Naive thymus-derived CD4-positive, alpha-beta T cell (primary cell): ENCODE results near the gene TUT7. TPM values are rescaled to one million over a fixed set of nuclear protein-coding genes. Genes with fewer than 3 reads are reported as not detected.
A peak's percentile ranks its signal among the peaks of the same experiment; 100 is the strongest.
"Not testable (repeated sequence)": the region's sequence is repeated elsewhere in the genome, so short reads cannot be mapped to it uniquely, and the experiment has no call there.

Source experiments
- ATAC-seq: fragments of 150-1000 bp; cut with Tn5 transposase; 2 replicates; pipeline ENCODE4 v1.10.0; 2021; ENCODE audit warnings: mild to moderate bottlenecking, moderate library complexity
- CTCF ChIA-PET: fragments of 350-600 bp; sonication (Branson Sonifier 250); formaldehyde crosslinking; loops from one replicate; lab custom pipeline; 2021; ENCODE audit warnings: antibody characterized with exemption; lab: Charles Lee
- POLR2A ChIA-PET: fragments of 350-600 bp; sonication (Branson Sonifier 250); formaldehyde crosslinking; loops from one replicate; lab custom pipeline; 2021; ENCODE audit warnings: antibody characterized with exemption, inconsistent platforms; lab: Charles Lee
- DNase-seq, 9 donors: peaks; one replicate each; pipeline versions ENCODE4 v3.0.0 to v3.0.0-alpha.2; 2020 to 2022; ENCODE audit warnings: mixed read lengths in 1 of 9
- H3K27ac ChIP-seq: one replicate; pipeline ENCODE4 v1.7.0; 2013; ENCODE audit warnings: mild to moderate bottlenecking, low read depth, low read length, moderate library complexity
- H3K27me3 ChIP-seq, 2 donors: one replicate each; pipeline ENCODE4 v1.7.0; 2013; ENCODE audit warnings: low read length in 2 of 2, mild to moderate bottlenecking in 2 of 2, moderate library complexity in 2 of 2; ENCODE audit not compliant: control insufficient read depth in 2 of 2, insufficient read depth in 2 of 2
- H3K36me3 ChIP-seq, 3 experiments: 1 replicate in 2 of 3; 2 replicates in 1 of 3; pipeline ENCODE4 v1.7.0; 2013; ENCODE audit warnings: low read length in 3 of 3, mild to moderate bottlenecking in 3 of 3, moderate library complexity in 1 of 3; ENCODE audit not compliant: insufficient read depth in 3 of 3, control insufficient read depth in 2 of 3
- H3K4me1 ChIP-seq, 2 donors: one replicate each; pipeline ENCODE4 v1.7.0; 2013; ENCODE audit warnings: low read length in 2 of 2, mild to moderate bottlenecking in 2 of 2, moderate library complexity in 1 of 2; ENCODE audit not compliant: control insufficient read depth in 2 of 2, insufficient read depth in 2 of 2
- H3K4me3 ChIP-seq: 2 replicates; pipeline ENCODE4 v1.7.0; 2013; ENCODE audit warnings: mild to moderate bottlenecking, low read length
- H3K9me3 ChIP-seq, 3 experiments: 1 replicate in 2 of 3; 2 replicates in 1 of 3; pipeline ENCODE4 v1.7.0; 2013; ENCODE audit warnings: low read length in 3 of 3; ENCODE audit not compliant: control insufficient read depth in 2 of 3
- H3K27ac Mint-ChIP-seq, 9 donors: one replicate each; pipeline ENCODE4 v1.8.0; 2020 to 2022; ENCODE audit warnings: mixed read lengths in 9 of 9, mild to moderate bottlenecking in 8 of 9, moderate library complexity in 5 of 9, inconsistent platforms in 2 of 9
- H3K27me3 Mint-ChIP-seq, 5 donors: one replicate each; pipeline ENCODE4 v1.8.0; 2021 to 2022; ENCODE audit warnings: mixed read lengths in 5 of 5, mild to moderate bottlenecking in 1 of 5
- H3K36me3 Mint-ChIP-seq, 5 donors: one replicate each; pipeline ENCODE4 v1.8.0; 2020 to 2022; ENCODE audit warnings: mixed read lengths in 5 of 5, mild to moderate bottlenecking in 3 of 5, inconsistent platforms in 1 of 5
- H3K4me1 Mint-ChIP-seq, 7 donors: one replicate each; pipeline ENCODE4 v1.8.0; 2020 to 2022; ENCODE audit warnings: mixed read lengths in 7 of 7, mild to moderate bottlenecking in 3 of 7, inconsistent platforms in 1 of 7
- H3K4me3 Mint-ChIP-seq, 10 donors: one replicate each; pipeline ENCODE4 v1.8.0; 2020 to 2022; ENCODE audit warnings: mild to moderate bottlenecking in 10 of 10, mixed read lengths in 10 of 10, moderate library complexity in 6 of 10, inconsistent platforms in 2 of 10
- H3K9me3 Mint-ChIP-seq, 11 donors: one replicate each; pipeline ENCODE4 v1.8.0; 2020 to 2022; ENCODE audit warnings: mixed read lengths in 11 of 11, mild to moderate bottlenecking in 4 of 11, inconsistent platforms in 1 of 11, moderate library complexity in 1 of 11
- intact Hi-C, 2 donors: fragments of 100-400 bp; cut with micrococcal nuclease; formaldehyde crosslinking; loops; one replicate each; pipeline ENCODE4 v1.15.1; 2023
- polyA plus RNA-seq, 2 donors: library from polyadenylated mRNA; unstranded; fragments of 300-500 nt; fragmentation: Illumina TruSeq; gene quantifications; one replicate each; pipeline ENCODE4 v1.2.3, GENCODE V29; 2021
- total RNA-seq, 6 experiments: library from RNA in 5 of 6; stranded (reverse) in 5 of 6; gene quantifications; 1 replicate in 5 of 6; 2 replicates in 1 of 6; pipeline ENCODE4 v1.2.3 and lab custom pipeline; 2021 to 2026

TUT7 gene, protein sequence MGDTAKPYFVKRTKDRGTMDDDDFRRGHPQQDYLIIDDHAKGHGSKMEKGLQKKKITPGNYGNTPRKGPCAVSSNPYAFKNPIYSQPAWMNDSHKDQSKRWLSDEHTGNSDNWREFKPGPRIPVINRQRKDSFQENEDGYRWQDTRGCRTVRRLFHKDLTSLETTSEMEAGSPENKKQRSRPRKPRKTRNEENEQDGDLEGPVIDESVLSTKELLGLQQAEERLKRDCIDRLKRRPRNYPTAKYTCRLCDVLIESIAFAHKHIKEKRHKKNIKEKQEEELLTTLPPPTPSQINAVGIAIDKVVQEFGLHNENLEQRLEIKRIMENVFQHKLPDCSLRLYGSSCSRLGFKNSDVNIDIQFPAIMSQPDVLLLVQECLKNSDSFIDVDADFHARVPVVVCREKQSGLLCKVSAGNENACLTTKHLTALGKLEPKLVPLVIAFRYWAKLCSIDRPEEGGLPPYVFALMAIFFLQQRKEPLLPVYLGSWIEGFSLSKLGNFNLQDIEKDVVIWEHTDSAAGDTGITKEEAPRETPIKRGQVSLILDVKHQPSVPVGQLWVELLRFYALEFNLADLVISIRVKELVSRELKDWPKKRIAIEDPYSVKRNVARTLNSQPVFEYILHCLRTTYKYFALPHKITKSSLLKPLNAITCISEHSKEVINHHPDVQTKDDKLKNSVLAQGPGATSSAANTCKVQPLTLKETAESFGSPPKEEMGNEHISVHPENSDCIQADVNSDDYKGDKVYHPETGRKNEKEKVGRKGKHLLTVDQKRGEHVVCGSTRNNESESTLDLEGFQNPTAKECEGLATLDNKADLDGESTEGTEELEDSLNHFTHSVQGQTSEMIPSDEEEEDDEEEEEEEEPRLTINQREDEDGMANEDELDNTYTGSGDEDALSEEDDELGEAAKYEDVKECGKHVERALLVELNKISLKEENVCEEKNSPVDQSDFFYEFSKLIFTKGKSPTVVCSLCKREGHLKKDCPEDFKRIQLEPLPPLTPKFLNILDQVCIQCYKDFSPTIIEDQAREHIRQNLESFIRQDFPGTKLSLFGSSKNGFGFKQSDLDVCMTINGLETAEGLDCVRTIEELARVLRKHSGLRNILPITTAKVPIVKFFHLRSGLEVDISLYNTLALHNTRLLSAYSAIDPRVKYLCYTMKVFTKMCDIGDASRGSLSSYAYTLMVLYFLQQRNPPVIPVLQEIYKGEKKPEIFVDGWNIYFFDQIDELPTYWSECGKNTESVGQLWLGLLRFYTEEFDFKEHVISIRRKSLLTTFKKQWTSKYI (N-terminal part only)
- 10 to 100 TPM; 38.5 to 57.4 (median 49.0) TPM for total RNA-seq
- 10 to 100 TPM; 15.2 to 19.7 TPM for polyA plus RNA-seq
- total RNA-seq (lab: John Stamatoyannopoulos, UW), result 95.3 reads per million, percentile 84 among the genes with 10 or more reads in this experiment

DNA sequence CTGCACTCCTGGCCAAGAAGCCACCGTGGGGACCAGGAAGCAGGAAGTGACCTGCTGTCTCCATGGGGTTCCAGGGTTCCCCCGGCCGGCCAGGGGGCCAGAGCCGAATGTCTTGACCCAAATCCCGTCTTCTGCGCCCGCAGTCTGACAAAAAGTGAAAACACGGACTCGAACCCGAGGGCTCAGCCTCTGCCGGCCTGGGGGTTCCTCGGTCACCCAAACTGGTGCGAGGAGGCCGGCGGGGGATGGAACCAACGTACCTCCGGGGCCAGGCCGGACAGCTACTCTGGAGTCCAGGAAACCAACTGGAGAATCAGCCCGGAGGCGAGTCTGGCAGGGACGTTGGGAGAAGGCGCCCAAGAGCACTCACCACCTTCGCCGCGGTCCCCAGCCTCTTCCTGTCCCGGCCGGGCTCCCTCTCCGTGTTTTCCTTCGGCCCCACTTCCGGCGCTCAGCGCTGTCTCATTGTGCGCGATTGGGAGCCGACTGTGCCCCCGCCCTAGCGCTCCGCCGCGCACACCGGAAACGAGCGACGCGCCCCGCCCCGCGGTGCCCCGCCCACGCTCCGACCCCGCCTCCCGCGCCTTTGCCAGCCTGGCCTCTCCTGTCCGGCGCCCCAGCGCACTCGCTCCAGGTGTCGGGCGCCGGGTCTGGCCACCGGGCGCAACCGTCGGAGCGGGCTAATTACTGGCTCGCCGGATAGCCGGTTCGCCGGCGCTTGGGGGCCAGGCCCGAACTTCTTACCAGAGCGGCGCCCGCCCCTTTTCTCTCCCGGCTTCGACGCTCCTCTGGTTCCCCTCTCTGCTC lies at the start of gene TUT7:
Gene TUT7 (minus strand): TSS at position 400 of the 807 bp plus-strand sequence. CDS start 1,211 bp downstream, outside the sequence.
- peak within 1 kb of the TSS; percentile 95 for H3K4me3 ChIP-seq
- Mint-ChIP-seq H3K36me3 (peaks cover 0 to 14% (median 10%) of the 10 kb centered on the region in 5 donors), H3K27me3 (peaks cover 0 to 10% (median 0%) of the 10 kb centered on the region in 5 donors), H3K27ac (peak within 1 kb of the TSS; percentile 85 to 97 (median 94)), H3K4me1 (peaks cover 28 to 57% (median 50%) of the 10 kb centered on the region in 7 donors), H3K9me3 (no peaks in the 10 kb centered on the region), H3K4me3 (peak within 1 kb of the TSS; percentile 80 to 97 (median 95))
- H3K36me3 ChIP-seq, result peaks cover 0 to 5% (median 0%) of the 10 kb centered on the region in 3 experiments
- peak; percentile 90 to 99 (median 94) for DNase-seq
- ChIA-PET CTCF (no interaction called here), POLR2A (interaction anchor here (0.8 to 1.4 kb wide), 4 partner anchors 14 to 77 kb away, joined by 3 to 6 read pairs (median 4); partner anchors contain the start of gene ISCA1)
- no peaks in the 10 kb centered on the region for H3K9me3 ChIP-seq
- H3K27ac ChIP-seq, result peak within 1 kb of the TSS; percentile 84
- intact Hi-C loops, result loop anchor here (1.0 to 10.0 kb wide), 11 partner anchors 16 to 1618 kb away; partner anchors contain the start of genes GAS1 (in 2 of the 2), CDK20 (in 1 of the 2), ISCA1 (in 1 of the 2) and NAA35 (in 1 of the 2)
- no peaks in the 10 kb centered on the region for H3K27me3 ChIP-seq
- peak; percentile 98 for ATAC-seq
- peaks cover 7 to 14% of the 10 kb centered on the region in 2 donors for H3K4me1 ChIP-seq

DNA sequence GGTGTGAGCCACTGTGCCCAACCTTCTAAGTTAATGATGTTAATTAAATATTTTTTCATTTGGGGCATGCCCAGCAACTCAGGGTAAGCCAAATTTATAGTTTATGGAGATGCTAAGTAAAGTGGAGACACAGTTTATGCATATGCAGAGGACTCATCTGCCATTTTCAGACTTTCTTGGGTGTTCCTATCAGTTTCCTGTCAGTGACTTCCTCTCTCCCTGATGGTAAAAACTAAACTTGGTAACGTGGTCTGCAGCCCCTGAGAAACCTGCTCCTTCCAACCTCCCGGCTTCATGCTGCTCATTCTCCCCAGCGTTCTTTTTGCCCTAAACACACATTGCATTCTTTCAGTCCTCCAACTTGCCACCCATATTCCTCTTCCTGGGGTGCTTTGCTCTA lies 48.4 kb upstream of the TUT7 start:
- Mint-ChIP-seq H3K27me3 (peaks cover under 1 to 18% (median 8%) of the 10 kb centered on the region in 5 donors), H3K4me3 (no peak overlapping the region), H3K27ac (peak overlapping the region in 1 of 9 donors; percentile 2), H3K36me3 (no peaks in the 10 kb centered on the region), H3K9me3 (peaks cover 0 to 4% (median 0%) of the 10 kb centered on the region in 11 donors), H3K4me1 (peaks cover 0 to 6% (median 0%) of the 10 kb centered on the region in 7 donors)
- DNase-seq, result no peak
- Histone ChIP-seq H3K4me3 (no peak overlapping the region), H3K9me3 (no peaks in the 10 kb centered on the region), H3K27me3 (no peaks in the 10 kb centered on the region), H3K27ac (no peak overlapping the region), H3K4me1 (no peaks in the 10 kb centered on the region), H3K36me3 (no peaks in the 10 kb centered on the region)
- no peak for ATAC-seq
- POLR2A ChIA-PET, result no interaction called here
- CTCF ChIA-PET, result no interaction called here
- intact Hi-C loops, result loop anchor here in 1 of 2 donors (5.0 kb wide), 1 partner anchor 50 kb away; the partner anchor contains the start of gene TUT7

DNA sequence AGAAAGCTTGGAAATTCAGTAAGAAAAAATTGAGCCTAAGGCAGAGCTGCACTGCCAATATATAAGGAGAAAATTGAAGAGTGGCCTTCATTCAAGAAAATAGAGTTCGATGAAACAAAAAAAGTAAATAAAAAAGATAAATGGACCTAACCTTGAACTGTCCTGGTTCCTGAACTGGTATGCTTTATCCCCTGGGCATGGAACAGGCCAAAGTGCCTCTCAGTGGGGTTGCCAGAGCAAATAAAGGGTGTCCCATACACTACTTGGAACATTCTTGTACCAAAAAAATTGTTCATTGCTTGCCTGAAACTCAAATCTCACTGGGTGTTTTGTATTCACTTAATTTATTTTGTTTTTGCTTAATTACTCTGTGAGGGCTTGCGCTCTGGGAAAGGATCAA lies 42.2 kb upstream of the TUT7 start:
- Histone ChIP-seq H3K9me3 (no peaks in the 10 kb centered on the region), H3K4me3 (no peak overlapping the region), H3K4me1 (no peaks in the 10 kb centered on the region), H3K27me3 (no peaks in the 10 kb centered on the region), H3K36me3 (no peaks in the 10 kb centered on the region), H3K27ac (no peak overlapping the region)
- H3K4me3 Mint-ChIP-seq, result no peak overlapping the region
- H3K9me3 Mint-ChIP-seq, result peaks cover 0 to 10% (median 6%) of the 10 kb centered on the region in 11 donors
- intact Hi-C loops, result no loop called here
- DNase-seq (no peak), ATAC-seq (no peak)
- H3K27ac Mint-ChIP-seq, result peak overlapping the region in 1 of 9 donors; percentile 1
- ChIA-PET CTCF (no interaction called here), POLR2A (no interaction called here)
- H3K36me3 Mint-ChIP-seq, result peaks cover 0 to 5% (median 0%) of the 10 kb centered on the region in 5 donors
- peaks cover 5 to 25% (median 9%) of the 10 kb centered on the region in 5 donors for H3K27me3 Mint-ChIP-seq
- H3K4me1 Mint-ChIP-seq, result no peaks in the 10 kb centered on the region

DNA sequence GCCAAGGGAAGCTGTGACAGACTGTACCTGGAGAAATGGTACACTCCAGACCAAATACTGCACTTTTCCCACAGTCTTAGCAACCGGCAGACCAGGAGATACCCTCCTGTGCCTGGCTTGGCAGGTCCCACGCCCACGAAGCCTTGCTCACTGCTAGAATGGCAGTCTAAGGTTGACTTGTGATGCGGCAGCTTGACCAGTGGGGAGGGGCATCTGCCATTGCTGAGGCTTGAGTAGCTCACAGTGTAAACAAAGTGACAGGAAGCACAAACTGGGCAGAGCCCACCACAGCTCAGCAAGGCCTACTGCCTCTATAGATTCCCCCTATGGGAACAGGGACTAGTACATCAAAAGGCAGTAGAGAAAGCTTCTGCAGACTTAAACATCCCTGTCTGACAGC lies 36.0 kb upstream of the TUT7 start:
- H3K27ac Mint-ChIP-seq, POLR2A ChIA-PET, H3K27ac ChIP-seq, H3K4me1 Mint-ChIP-seq, H3K27me3 ChIP-seq, H3K9me3 ChIP-seq, H3K36me3 Mint-ChIP-seq, H3K4me1 ChIP-seq, H3K4me3 Mint-ChIP-seq, H3K36me3 ChIP-seq, intact Hi-C loops, DNase-seq, CTCF ChIA-PET, H3K4me3 ChIP-seq, ATAC-seq: not testable (repeated sequence)
- H3K27me3 Mint-ChIP-seq, result peaks cover 12 to 50% (median 42%) of the 10 kb centered on the region in 5 donors
- H3K9me3 Mint-ChIP-seq, result peaks cover 0 to 19% (median 6%) of the 10 kb centered on the region in 11 donors

DNA sequence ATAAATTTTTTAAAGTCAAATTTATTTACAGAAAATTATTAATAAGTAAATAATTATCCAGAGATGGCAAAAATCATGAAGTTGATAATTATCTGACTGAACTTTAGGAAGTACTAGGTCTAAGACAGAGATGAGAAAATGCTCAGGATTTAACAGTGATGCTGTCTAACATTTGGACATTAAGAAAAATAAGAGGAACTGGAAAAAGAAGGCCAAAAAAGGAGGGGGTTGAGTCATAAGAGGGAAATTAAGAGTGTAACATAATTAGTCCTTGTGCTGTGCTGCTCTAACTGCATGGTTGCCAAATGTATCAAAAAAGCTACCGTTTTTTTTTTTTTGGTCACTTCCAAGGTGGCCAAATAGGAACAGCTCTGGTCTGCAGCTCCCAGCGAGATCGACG lies 35.4 kb upstream of the TUT7 start:
- intact Hi-C loops, result no loop called here
- Histone ChIP-seq H3K36me3 (no peaks in the 10 kb centered on the region), H3K4me3 (no peak overlapping the region), H3K9me3 (no peaks in the 10 kb centered on the region), H3K4me1 (no peaks in the 10 kb centered on the region), H3K27me3 (no peaks in the 10 kb centered on the region), H3K27ac (no peak overlapping the region)
- ATAC-seq, result no peak
- peaks cover 0 to 23% (median 6%) of the 10 kb centered on the region in 11 donors for H3K9me3 Mint-ChIP-seq
- H3K27me3 Mint-ChIP-seq, result peaks cover 9 to 56% (median 47%) of the 10 kb centered on the region in 5 donors
- no peak overlapping the region for H3K27ac Mint-ChIP-seq
- ChIA-PET POLR2A (no interaction called here), CTCF (no interaction called here)
- DNase-seq, result no peak
- H3K4me1 Mint-ChIP-seq, result peaks cover 0 to 4% (median 0%) of the 10 kb centered on the region in 7 donors
- no peak overlapping the region for H3K4me3 Mint-ChIP-seq
- peaks cover 0 to 5% (median 0%) of the 10 kb centered on the region in 5 donors for H3K36me3 Mint-ChIP-seq
